Natural killer cell (primary cell): Measurements from ENCODE around the gene BICD1. TPM values are rescaled to one million over a fixed set of nuclear protein-coding genes. Genes with fewer than 3 reads are reported as not detected.

Source experiments
- ATAC-seq, 3 donors: fragments of 150-1000 bp in 2 of 3; fragments of 200-7000 bp in 1 of 3; cut with Tn5 transposase; 1 replicate in 1 of 3; 2 replicates in 2 of 3; pipeline ENCODE4 v1.10.0; 2021; ENCODE audit warnings: mild to moderate bottlenecking in 2 of 3, moderate library complexity in 2 of 3
- DNase-seq, 2 donors: peaks; one replicate each; pipeline versions ENCODE4 v3.0.0 to v3.0.0-alpha.2; 2013 to 2021; ENCODE audit warnings: mixed read lengths in 1 of 2
- H3K27ac ChIP-seq: one replicate; pipeline ENCODE4 v1.5.1; 2013; ENCODE audit warnings: mild to moderate bottlenecking, low read length
- H3K27me3 ChIP-seq: one replicate; pipeline ENCODE4 v1.6.1; 2013; ENCODE audit warnings: low read length; ENCODE audit not compliant: control insufficient read depth, insufficient read depth
- H3K36me3 ChIP-seq: one replicate; pipeline ENCODE4 v1.6.1; 2013; ENCODE audit warnings: low read length; ENCODE audit not compliant: control insufficient read depth, insufficient read depth
- H3K4me1 ChIP-seq: one replicate; pipeline ENCODE4 v1.6.1; 2013; ENCODE audit warnings: low read length; ENCODE audit not compliant: control insufficient read depth, insufficient read depth
- H3K4me3 ChIP-seq: one replicate; pipeline ENCODE4 v1.5.1; 2013; ENCODE audit warnings: low read length
- H3K9me3 ChIP-seq: one replicate; pipeline ENCODE4 v1.6.1; 2013; ENCODE audit warnings: low read length; ENCODE audit not compliant: control insufficient read depth, insufficient read depth
- H3K27ac Mint-ChIP-seq, 2 donors: one replicate each; pipeline ENCODE4 v1.8.0; 2022; ENCODE audit warnings: mild to moderate bottlenecking in 2 of 2, mixed read lengths in 2 of 2, moderate library complexity in 1 of 2
- H3K27me3 Mint-ChIP-seq, 2 donors: one replicate each; pipeline ENCODE4 v1.8.0; 2022; ENCODE audit warnings: low read depth in 2 of 2, mixed read lengths in 2 of 2
- H3K36me3 Mint-ChIP-seq: one replicate; pipeline ENCODE4 v1.8.0; 2022; ENCODE audit warnings: mixed read lengths
- H3K4me1 Mint-ChIP-seq, 2 donors: one replicate each; pipeline ENCODE4 v1.8.0; 2022; ENCODE audit warnings: mixed read lengths in 2 of 2
- H3K4me3 Mint-ChIP-seq: one replicate; pipeline ENCODE4 v1.8.0; 2022; ENCODE audit warnings: mild to moderate bottlenecking, moderate library complexity, mixed read lengths
- H3K9me3 Mint-ChIP-seq, 2 donors: one replicate each; pipeline ENCODE4 v1.8.0; 2022; ENCODE audit warnings: mixed read lengths in 2 of 2
- WGBS: methylation state at CpG from one replicate; pipeline ENCODE4 v1.1.7; 2013; ENCODE audit warnings: missing lambda C conversion rate; ENCODE audit not compliant: insufficient coverage; 5-methylcytosine and 5-hydroxymethylcytosine counted together
- intact Hi-C: fragments of 100-400 bp; cut with micrococcal nuclease; formaldehyde crosslinking; loops from one replicate; pipeline ENCODE4 v1.14.2; 2022
- total RNA-seq, 4 donors: library from RNA; stranded (reverse); fragments of 120-200 nt in 1 of 4; gene quantifications; one replicate each; pipeline versions ENCODE4 v1.2.3 to v1.2.4, GENCODE V29; 2013 to 2022
- TF ChIP-seq, protein P1 (sequence below): fragments of 200-600 bp; IDR thresholded peaks from one replicate; pipeline ENCODE4 v1.8.0; 2022; ENCODE audit warnings: antibody characterized with exemption

Gene BICD1
- total RNA-seq, 3 donors from 2014 or later (not counting 1 experiment from before 2014, with no cell fraction given): 10.0 to 16.0 (median 15.5) TPM

DNA sequence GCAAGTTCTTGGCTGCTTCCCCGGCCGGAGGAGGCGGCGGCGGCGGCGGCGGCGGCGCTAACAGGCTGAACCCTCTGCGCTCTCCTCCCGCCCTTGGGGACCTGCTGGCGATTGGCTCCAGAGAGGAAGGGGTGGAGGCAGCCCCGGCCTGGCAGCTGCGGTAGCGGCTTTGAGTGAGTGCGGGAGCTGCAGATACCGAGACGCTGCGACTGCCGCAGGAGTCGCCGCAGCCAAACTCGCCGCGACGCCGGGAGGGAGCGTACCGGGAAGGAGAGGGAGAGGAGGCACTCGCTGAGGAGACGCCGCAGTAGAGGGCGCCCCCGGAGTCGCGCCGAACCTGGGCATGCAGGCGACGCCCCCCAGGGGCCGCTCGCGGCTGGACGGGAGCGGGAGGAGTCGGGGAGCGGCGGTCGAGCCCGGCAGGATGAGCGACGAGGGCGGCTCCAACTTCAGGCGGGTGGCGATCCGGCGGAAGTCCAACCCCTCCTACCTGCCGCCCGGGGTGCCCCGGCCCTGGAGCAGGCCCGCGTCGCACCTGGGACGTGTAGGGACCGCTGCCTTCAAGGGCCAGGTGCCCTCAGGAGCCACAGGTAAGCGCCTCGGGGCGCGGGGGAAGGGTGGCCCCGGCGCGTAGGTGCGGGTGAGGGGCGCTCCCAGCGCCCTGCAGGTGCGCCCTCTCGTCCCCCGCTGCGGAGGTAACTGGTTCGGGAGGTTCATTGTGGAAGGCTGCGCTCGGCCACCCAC lies 292.9 kb downstream of the BICD1 start, which contains the start of gene FGD4:
Gene FGD4 (plus strand): TSS at position 189 of the 744 bp plus-strand sequence.
- Mint-ChIP-seq H3K4me3 (peak within 1 kb of the TSS; percentile 85), H3K27me3 (peaks cover 10 to 26% of the 10 kb centered on the region in 2 donors), H3K27ac (peak within 1 kb of the TSS in 1 of 2 donors; percentile 54), H3K36me3 (no peaks in the 10 kb centered on the region), H3K4me1 (peaks cover 8 to 9% of the 10 kb centered on the region in 2 donors), H3K9me3 (no peaks in the 10 kb centered on the region)
- TF ChIP-seq, protein P1, sequence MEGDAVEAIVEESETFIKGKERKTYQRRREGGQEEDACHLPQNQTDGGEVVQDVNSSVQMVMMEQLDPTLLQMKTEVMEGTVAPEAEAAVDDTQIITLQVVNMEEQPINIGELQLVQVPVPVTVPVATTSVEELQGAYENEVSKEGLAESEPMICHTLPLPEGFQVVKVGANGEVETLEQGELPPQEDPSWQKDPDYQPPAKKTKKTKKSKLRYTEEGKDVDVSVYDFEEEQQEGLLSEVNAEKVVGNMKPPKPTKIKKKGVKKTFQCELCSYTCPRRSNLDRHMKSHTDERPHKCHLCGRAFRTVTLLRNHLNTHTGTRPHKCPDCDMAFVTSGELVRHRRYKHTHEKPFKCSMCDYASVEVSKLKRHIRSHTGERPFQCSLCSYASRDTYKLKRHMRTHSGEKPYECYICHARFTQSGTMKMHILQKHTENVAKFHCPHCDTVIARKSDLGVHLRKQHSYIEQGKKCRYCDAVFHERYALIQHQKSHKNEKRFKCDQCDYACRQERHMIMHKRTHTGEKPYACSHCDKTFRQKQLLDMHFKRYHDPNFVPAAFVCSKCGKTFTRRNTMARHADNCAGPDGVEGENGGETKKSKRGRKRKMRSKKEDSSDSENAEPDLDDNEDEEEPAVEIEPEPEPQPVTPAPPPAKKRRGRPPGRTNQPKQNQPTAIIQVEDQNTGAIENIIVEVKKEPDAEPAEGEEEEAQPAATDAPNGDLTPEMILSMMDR: no peak
- intact Hi-C loops: no loop called here
- H3K27ac ChIP-seq: no peak within 1 kb of the TSS
- peaks cover 10% of the 10 kb centered on the region for H3K4me1 ChIP-seq
- peaks cover 9% of the 10 kb centered on the region for H3K27me3 ChIP-seq
- under 1% methylated on average over 82 of the region's 82 CpGs for WGBS
- no peaks in the 10 kb centered on the region for H3K36me3 ChIP-seq
- DNase-seq (peak; percentile 27 to 51), ATAC-seq (peak; percentile 71 to 85 (median 85))
- peak within 1 kb of the TSS; percentile 42 for H3K4me3 ChIP-seq
- no peaks in the 10 kb centered on the region for H3K9me3 ChIP-seq

DNA sequence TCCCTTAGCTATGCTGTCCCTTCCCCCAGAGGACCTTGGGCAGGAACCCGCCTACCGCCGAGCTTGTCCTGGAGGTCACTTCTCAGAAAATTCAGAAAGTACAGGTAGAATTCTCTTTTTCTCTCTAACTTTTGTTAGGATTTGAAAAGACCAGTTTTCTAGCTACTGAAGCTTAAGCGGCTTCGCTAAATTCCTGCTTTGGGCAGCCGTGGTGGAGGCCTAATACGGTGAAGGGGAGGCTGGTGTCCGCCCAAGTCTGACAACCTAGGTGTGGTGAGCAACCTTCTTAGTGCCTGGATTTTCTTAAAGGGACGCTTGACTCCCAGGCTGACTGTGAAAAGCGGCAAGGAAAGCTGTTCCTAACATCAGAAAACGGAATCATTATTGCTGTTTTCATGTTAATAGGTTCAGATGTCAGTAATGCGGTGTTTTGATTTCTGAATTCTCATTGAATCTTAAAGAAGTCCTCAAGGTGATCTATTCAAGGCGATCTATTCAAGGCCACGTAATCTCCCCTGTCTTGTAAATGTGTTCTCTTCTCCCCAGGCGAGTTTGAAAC lies 293.5 kb downstream of the BICD1 start:
- H3K9me3 ChIP-seq: no peaks in the 10 kb centered on the region
- intact Hi-C loops: no loop called here
- Mint-ChIP-seq H3K27ac (no peak overlapping the region), H3K36me3 (no peaks in the 10 kb centered on the region), H3K4me1 (peaks cover 8 to 9% of the 10 kb centered on the region in 2 donors), H3K4me3 (peak overlapping the region; percentile 79), H3K9me3 (no peaks in the 10 kb centered on the region), H3K27me3 (peaks cover 10 to 26% of the 10 kb centered on the region in 2 donors)
- no peaks in the 10 kb centered on the region for H3K36me3 ChIP-seq
- H3K4me3 ChIP-seq: peak overlapping the region; percentile 42
- peaks cover 9% of the 10 kb centered on the region for H3K27me3 ChIP-seq
- DNase-seq (no peak), ATAC-seq (no peak)
- no peak overlapping the region for H3K27ac ChIP-seq
- peaks cover 10% of the 10 kb centered on the region for H3K4me1 ChIP-seq
- TF ChIP-seq, protein P1: no peak
- WGBS: 40% methylated on average over 15 of the region's 15 CpGs

DNA sequence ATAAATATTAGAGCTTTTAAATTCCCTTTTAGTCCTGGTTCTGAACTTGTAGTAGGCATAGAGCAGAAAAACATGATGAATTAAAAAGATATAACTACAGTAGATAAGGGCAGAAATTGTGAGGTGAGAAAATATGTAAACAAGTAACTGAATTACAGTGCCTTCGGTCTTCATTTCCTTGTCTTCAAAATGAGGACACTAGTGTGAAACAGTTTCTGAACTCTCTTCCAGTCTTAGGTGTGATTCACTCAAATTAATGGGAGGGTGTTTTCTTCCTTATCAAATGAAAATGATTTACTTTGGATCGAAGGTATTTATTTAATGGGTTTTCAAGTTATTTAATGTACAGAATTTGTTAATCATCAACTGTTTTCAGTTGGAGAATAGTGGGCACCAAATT lies 294.2 kb downstream of the BICD1 start:
- Histone ChIP-seq H3K4me3 (no peak overlapping the region), H3K27me3 (peaks cover 9% of the 10 kb centered on the region), H3K27ac (no peak overlapping the region), H3K9me3 (no peaks in the 10 kb centered on the region), H3K36me3 (no peaks in the 10 kb centered on the region), H3K4me1 (peaks cover 10% of the 10 kb centered on the region)
- H3K4me3 Mint-ChIP-seq: peak overlapping the region; percentile 79
- H3K27ac Mint-ChIP-seq: no peak overlapping the region
- intact Hi-C loops: no loop called here
- no peaks in the 10 kb centered on the region for H3K9me3 Mint-ChIP-seq
- peaks cover 10 to 26% of the 10 kb centered on the region in 2 donors for H3K27me3 Mint-ChIP-seq
- WGBS: 73% methylated on average over 2 of the region's 2 CpGs
- TF ChIP-seq, protein P1: no peak
- DNase-seq (no peak), ATAC-seq (no peak)
- no peaks in the 10 kb centered on the region for H3K36me3 Mint-ChIP-seq
- H3K4me1 Mint-ChIP-seq: peaks cover 8 to 9% of the 10 kb centered on the region in 2 donors
